RPMI7951 (cell line): ENCODE measurements around the gene ABCB8. TPM values are rescaled to one million over a fixed set of nuclear protein-coding genes. Genes with fewer than 3 reads are reported as not detected.

Experiments used
- DNase-seq: peaks from one replicate; pipeline ENCODE4 v3.0.0-alpha.2; 2012; ENCODE audit warnings: low read depth
- total RNA-seq: library from RNA; depleted of rRNA; stranded (reverse); fragments of >200 nt; shearing (Covaris generic); gene quantifications from 2 replicates; pipeline ENCODE4 v1.2.3, GENCODE V29; 2014; rRNA removed

ABCB8 gene
- total RNA-seq, 1 experiment from 2014 or later: 26.9 TPM

GRCh38 chr7:151085691-151086620 is 57.7 kb downstream of the ABCB8 start, which contains the start of gene AGAP3:
AGAP3 (plus strand) TSS chr7:151086475; CDS start chr7:151086742, 267 bp downstream.
- DNase-seq: peak; percentile 95

- peak; percentile 37 for DNase-seq
Measured at GRCh38 chr7:151086802-151087244, 58.6 kb downstream of the ABCB8 start.

- DNase-seq: peak; percentile 78
Measured at GRCh38 chr7:151087245-151088018, 59.2 kb downstream of the ABCB8 start.

GRCh38 chr7:151088019-151088855 is 60.0 kb downstream of the ABCB8 start:
- DNase-seq: peak; percentile 60

GRCh38 chr7:151088856-151089699 is 60.8 kb downstream of the ABCB8 start:
- peak; percentile 89 for DNase-seq

GRCh38 chr7:151089893-151090730 is 61.9 kb downstream of the ABCB8 start:
- DNase-seq: no peak

- DNase-seq: no peak
Measured at GRCh38 chr7:151091003-151091402, 62.8 kb downstream of the ABCB8 start.

GRCh38 chr7:151091431-151091830 is 63.2 kb downstream of the ABCB8 start:
- no peak for DNase-seq

- DNase-seq: no peak
Measured at GRCh38 chr7:151091988-151092387, 63.7 kb downstream of the ABCB8 start.

- no peak for DNase-seq
Measured at GRCh38 chr7:151093748-151094147, 65.5 kb downstream of the ABCB8 start.

GRCh38 chr7:151094675-151095074 is 66.4 kb downstream of the ABCB8 start:
- no peak for DNase-seq

- DNase-seq: no peak
Measured at GRCh38 chr7:151095123-151095797, 67.0 kb downstream of the ABCB8 start.

- DNase-seq: no peak
Measured at GRCh38 chr7:151095828-151096475, 67.7 kb downstream of the ABCB8 start.

Other genes starting within 250 kb of the ABCB8 start
- not detected in 2 replicates for gene TMEM176B, start 228.1 kb upstream of the ABCB8 start, total RNA-seq
- gene TMEM176A, start 227.7 kb upstream of the ABCB8 start, total RNA-seq: not detected in 2 replicates
- not detected in 2 replicates for gene AOC1, start 175.9 kb upstream of the ABCB8 start, total RNA-seq
- not detected in 2 replicates for gene KCNH2, start 50.1 kb upstream of the ABCB8 start, total RNA-seq
- 0.12 and 0.39 TPM in 2 replicates for gene NOS3, start 37.4 kb upstream of the ABCB8 start, total RNA-seq
- gene ATG9B, start 4.0 kb upstream of the ABCB8 start, total RNA-seq: 0.24 TPM in 1 of 2 replicates, not detected in the other
- gene ASIC3, start 20.1 kb downstream of the ABCB8 start, total RNA-seq: 0.10 and 1.3 TPM in 2 replicates
- 41.3 and 57.0 TPM in 2 replicates for gene CDK5, start 29.4 kb downstream of the ABCB8 start, total RNA-seq
- 60.3 and 64.9 TPM in 2 replicates for gene SLC4A2, start 31.1 kb downstream of the ABCB8 start, total RNA-seq
- gene FASTK, start 52.4 kb downstream of the ABCB8 start, total RNA-seq: 61.3 and 66.5 TPM in 2 replicates
- gene TMUB1, start 55.0 kb downstream of the ABCB8 start, total RNA-seq: 31.8 and 36.6 TPM in 2 replicates
- 26.5 and 32.7 TPM in 2 replicates for gene AGAP3, start 58.0 kb downstream of the ABCB8 start, total RNA-seq
- gene GBX1, start 139.2 kb downstream of the ABCB8 start, total RNA-seq: not detected in 2 replicates
- gene ASB10, start 158.8 kb downstream of the ABCB8 start, total RNA-seq: not detected in 2 replicates
- gene H2BK1, start 182.0 kb downstream of the ABCB8 start, total RNA-seq: not detected in 2 replicates
- gene ABCF2, start 198.8 kb downstream of the ABCB8 start, total RNA-seq: 56.8 and 60.4 TPM in 2 replicates
- 28.0 and 32.0 TPM in 2 replicates for gene CHPF2, start 204.0 kb downstream of the ABCB8 start, total RNA-seq
- 12.6 and 13.2 TPM in 2 replicates for gene SMARCD3, start 220.2 kb downstream of the ABCB8 start, total RNA-seq